HepG2 (cell line): Measurements from ENCODE around the gene P4HTM.

Experiments
- CEBPB ChIP-seq: IDR thresholded peaks from 2 replicates; pipeline ENCODE4 v1.6.1; 2011; ENCODE audit warnings: low read depth, low read length, improper control_type of control experiment, borderline replicate concordance
- CTCF ChIP-seq: sonication (generic); formaldehyde crosslinking; IDR thresholded peaks from 2 replicates; pipeline ENCODE4 v1.5.0; 2020; ENCODE audit warnings: mild to moderate bottlenecking, missing genetic modification reagents, moderate library complexity
- MXI1 ChIP-seq: IDR thresholded peaks from 3 replicates; pipeline ENCODE4 v1.6.1; 2012; ENCODE audit warnings: low read depth, low read length, inconsistent platforms, borderline replicate concordance
- ZFP1 ChIP-seq: IDR thresholded peaks from 2 replicates; pipeline ENCODE4 v1.6.1; 2016
- ZNF639 ChIP-seq: conservative IDR thresholded peaks from 2 replicates; pipeline ENCODE4 v1.6.1; 2018; ENCODE audit warnings: missing genetic modification reagents

GRCh38 chr3:49004352-49005302, 14.6 kb downstream of the P4HTM start:
- TF ChIP-seq ZNF639 (CRISPR knock-in tag): no peak
- TF ChIP-seq CTCF: no peak
- no peak for TF ChIP-seq MXI1
- no peak for TF ChIP-seq ZFP1 (CRISPR knock-in tag)
- no peak for TF ChIP-seq CEBPB
